Amygdala (tissue), 56 donors: ENCODE measurements around the gene TRABD2B.

Experiments
- DNase-seq, 56 donors: peaks; one replicate each; lab custom pipeline; 2025; lab: John Stamatoyannopoulos, UW

Gene TRABD2B

DNA sequence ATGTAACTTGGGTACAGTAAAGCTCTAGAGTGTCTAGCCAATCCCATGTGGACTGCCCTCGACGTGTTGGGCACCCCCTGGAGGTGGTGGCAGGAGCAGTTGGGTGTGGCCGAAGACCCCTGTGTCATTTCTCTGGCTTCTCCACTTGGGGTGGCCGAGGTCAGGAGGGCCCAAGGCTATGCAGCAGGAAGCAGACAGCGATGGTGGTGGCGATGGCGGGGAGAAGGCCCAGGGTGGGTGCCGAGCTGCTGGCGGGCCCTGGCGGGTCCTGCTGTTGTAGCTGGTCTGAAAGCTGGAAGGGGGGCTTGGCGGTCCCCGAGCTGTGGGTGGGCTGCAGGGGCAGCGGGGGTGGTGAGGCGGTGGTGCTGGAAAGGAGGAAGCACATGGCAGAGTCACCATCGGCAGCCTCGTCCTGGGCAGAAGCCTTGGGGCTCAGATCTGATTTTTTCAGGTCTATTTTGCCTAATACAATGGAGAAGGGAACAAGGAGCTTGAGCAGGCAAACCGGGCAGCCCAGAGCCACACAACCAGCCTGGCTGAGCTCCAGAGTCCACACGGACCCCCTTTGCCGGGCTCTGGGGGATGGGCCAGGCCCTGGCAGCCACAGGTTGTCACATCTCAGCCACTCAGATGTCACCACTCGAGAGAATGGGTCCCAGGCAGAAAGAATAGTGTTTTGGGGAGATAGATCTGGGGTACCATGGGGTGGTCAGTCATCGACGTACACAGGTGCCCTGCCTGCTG, 231.3 kb downstream of the TRABD2B start:
- no peak for DNase-seq

DNA sequence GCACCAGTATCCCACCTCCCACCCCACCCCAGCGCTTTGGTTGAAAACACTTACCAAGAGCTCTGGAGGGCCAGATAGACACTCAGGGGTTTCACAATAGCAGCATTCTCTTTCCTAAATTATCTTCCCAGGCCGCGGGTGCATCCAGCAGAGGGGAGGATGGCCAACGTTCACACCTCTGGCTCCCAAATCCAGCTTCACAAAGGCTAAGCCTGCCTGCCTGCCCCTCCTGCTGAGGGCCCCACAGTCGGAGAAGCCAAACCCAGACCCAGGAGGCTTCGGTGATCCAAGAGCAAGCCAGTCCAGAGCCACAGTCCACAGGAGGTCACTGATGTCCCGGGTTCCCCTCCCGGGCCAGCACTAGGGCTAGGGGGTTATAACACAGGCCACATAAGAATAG, 231.9 kb downstream of the TRABD2B start:
- no peak for DNase-seq

- no peak for DNase-seq
Measured at GRCh38 chr1:47764461-47765046, 232.6 kb downstream of the TRABD2B start.

GRCh38 chr1:47763591-47764171, 233.5 kb downstream of the TRABD2B start:
- no peak for DNase-seq

DNA sequence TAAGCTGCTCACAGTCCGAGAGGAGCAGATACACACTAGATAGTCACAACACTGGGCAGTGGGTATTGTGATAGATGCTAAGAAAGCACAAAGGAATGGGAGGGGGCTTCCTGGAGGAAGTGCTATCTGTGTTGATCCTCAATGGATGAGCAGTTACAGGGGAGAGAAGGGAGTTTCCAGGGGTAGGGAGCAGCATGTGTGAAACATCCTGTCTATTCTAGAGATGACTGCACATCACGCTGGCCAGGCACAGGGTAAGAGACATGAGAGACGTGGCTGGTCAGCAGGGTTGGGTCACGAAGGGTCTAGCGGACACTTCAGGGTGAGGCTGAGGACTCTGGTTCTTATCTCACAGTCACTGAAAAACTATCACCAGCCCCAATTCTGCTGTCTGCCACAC, 235.2 kb downstream of the TRABD2B start:
- no peak for DNase-seq

DNA sequence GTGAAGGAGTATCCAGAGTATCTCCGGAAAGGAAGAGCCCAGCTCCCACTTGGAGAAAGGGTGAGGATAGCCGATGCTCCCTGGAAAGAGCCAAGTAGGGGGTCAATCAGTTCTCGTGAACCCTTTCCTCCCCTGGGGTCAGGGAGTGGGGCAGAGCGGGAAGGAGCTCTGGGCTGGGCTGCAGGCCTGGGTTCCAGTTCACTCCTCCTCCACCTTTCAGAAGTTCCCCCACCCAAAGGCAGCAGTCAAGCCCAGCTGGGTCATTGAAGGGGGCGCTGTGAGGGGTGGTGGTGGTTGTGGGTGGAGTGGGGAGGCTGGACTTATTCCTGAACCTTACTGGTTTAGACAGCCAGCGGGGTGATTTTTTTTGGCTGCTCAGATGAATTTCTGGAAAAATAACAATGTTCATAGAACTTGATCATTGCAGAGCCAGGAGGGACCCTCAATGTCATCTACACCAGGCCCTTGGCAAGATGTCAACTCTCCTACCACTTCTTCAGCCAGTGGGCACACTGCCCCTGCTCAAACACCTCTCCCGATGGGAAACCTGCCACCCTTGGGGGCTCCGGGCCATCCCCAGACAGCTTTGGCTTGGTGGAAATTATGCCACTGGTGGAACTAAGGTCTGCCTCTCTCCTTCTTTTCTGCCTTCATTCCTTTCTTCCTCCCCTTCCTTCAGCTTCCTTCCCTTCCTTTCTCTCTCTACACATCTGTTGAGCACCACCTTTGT, 235.8 kb downstream of the TRABD2B start:
- no peak for DNase-seq

DNA sequence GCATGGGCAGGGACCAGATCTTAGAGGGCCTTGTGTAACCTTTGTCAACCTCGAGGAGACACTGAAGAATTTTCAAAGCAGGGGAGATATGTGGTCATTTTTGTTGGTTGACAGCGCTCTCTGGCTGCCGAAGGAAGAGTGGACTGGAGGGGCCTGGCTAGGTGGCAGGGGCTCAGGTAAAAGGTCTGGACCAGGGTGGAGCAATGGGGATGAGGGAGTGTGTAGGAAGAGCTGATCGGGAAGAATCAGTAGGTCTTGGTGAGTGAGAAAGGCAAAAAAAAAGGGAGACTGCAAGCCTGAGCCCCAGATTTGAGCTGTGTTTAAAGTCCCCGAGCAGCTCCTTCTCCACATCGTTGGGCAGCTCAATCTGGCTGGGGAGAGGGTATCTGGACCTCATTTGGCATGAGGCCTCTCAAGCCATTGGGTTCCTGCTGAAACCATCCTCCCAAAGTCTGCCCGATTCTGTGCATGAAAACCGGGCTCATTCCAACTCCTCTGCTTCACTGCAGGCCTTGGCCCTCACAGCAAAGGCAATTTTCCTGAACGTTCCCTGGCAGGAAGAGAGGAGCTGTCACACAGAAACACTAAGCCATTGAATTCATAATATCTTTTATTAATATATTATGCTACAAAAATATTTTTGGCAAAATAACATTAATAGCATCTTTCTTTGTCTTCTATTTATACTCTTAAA, 237.1 kb downstream of the TRABD2B start:
- no peak for DNase-seq

DNA sequence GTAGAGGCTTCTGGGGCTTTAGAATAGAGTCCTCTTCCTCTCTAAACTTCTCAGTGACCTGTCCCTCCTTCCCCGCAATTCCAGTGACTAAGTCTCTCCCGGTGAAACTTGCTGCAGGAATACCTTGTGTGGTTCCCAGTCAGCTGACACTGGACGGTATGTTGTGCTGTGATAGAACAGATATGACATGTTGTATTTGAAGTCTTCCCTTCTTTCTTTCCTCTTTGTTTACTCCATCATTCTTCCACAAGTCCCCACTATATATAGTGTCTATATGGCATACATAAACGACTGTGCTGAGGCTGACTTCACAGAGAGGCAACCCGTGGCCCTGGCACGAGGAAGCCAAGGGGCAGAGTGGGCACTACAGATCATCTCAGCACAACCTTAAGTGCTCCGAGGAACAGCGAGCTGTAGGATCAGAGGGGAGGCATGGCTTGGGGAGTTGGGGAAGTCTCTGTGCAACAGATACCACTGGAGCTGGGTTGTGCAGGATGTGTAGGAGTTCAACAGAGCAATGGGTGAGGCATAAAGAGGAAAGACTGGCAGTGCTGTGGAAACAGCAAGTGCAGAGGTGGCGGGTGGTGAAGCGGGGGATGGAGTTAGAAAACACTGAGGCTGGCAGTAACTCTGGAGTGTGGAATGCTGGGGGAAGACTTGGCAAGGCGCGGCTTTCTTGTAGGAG, 237.8 kb downstream of the TRABD2B start:
- DNase-seq: peak in 1 of 56 donors; percentile 9

DNA sequence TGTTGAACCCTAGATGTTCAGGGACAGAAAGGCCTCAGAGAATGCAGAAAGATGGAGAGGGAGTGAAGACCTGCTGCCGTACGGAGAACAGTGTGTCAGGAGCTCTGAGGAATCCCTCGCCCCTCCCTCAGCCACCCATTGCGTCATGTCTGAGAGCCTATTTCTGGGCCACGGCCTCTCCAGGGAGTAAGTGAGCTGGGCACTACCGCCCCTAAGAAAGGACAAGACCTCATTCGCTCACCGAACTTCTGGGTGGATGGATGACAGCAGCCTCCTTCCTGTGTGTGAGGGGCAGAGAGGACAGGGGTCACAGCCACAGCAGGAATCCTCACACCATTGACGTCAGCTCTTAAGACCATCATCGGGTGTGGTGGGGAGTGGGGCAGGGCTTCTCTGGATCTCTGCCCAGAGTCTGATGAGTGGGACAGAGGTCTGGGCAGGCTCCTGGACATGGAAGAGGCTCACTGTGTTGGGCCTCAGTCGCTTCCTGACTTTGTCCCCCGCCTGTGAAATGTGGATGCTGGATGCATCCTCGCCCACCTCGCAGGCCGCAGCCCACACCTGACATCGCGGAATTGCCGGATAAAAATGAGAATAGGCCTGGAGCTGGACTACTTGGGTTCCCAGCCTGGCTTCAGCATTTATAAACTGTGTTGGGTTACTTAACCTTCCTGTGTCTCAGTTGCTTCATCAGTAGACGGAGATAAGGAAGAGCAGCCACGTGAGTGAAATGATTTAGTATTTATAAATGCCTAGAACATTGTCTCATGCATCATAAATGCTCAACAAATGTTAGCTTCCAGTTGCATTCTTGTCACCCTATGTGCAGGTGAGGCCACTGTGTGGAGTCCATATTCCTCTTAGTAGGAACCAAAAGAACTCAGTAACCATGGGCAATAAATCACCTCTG, 238.6 kb downstream of the TRABD2B start:
- no peak for DNase-seq

DNA sequence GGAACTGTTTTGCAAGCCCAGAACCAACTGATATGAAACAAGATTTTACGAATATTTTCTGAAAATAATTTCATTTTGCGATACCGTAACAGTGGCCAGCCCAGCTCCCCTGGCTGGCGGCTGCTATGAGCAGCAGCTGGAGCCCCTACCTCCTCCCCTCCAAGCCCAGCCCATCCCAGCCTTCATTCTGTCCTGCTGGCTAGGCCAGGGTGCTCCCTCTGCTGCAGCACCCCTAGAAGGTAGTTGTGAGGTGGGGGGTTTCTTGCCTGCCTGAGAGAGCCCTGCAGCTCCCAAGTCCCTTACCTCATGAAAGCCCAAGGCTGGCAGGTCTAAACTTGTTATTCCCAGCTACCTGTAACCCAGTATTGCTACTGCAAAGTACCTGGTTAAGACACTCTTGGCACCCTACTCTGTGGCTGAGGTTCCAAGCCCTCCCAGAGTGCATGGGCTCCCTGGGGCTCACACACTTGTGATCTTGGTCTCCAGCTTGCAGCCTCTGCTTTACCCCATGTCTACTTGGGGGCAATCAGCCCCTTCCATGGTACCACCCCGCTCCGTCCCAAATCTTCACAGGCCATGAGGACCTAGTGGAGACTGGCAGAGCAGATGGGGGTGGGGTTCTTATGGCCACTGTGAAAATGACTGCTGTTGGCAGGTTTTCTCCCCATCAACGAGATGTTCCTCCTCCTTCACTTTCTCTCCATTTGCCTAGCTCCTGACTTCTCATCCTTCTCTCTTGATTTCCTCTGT, 239.8 kb downstream of the TRABD2B start:
- DNase-seq: no peak

DNA sequence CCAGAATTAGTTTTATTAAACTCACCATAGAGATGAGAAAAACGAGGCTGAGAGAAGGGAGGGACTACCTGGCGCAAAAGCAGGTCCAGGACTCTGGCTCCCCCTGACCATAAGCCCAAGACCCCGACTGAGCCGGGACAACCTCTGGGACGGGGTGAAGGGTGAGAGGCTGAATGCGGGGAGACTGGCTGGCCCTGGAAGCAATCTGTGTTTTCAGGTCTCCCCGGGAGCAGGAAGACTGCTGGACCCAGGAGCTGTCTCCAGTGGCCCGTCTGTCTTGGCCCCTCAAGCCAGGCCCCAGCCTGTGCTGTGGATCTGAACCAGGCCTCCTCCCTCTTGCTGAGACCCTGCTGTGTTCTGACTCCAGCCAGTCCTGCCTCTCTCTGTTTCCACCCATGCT, 240.8 kb downstream of the TRABD2B start:
- DNase-seq: no peak

- DNase-seq: no peak
Measured at GRCh38 chr1:47756006-47756405, 241.2 kb downstream of the TRABD2B start.

DNA sequence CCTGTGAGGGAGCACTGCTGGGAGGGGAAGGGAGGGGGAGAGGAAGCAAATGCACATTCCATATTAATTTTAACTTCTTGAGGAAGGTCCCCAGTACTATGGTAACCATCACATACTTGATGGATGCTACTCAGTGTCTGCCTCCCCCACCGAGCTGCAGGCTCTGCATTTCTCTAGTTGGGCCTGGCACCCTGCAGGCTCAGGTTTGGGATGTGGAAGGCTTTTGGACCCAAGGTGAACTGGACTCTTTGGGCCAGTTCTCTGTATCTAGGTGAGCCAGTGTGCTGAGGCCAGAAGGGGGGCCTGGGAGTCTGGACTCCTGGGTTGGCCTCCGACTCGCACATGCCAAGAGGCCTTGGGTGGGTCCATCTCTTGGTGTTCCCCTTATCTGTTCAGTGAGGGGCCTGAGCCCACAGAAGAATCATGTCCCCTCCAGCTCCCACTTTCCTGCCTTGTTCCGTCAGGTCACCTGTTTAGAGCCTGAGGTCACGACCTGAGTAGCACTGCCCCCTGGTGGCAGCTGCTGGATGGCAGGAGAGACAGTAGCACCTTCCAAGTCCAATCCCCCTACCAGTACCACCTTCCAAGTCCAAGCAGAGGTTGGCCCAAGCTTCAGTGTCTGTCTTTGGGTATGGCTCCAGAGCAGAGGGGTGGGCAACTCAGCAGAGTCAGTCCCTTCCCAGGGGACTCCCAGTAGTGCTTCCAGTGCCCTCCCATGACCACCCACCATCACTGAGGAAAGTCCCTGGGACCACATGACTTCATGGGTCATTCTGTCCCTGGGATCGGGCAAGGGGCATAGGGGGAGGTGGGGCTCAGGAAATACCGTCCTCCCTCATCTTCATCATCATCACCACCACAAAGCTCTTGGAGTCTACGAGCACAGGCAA, 241.8 kb downstream of the TRABD2B start:
- DNase-seq: peak in 1 of 56 donors; percentile 3

DNA sequence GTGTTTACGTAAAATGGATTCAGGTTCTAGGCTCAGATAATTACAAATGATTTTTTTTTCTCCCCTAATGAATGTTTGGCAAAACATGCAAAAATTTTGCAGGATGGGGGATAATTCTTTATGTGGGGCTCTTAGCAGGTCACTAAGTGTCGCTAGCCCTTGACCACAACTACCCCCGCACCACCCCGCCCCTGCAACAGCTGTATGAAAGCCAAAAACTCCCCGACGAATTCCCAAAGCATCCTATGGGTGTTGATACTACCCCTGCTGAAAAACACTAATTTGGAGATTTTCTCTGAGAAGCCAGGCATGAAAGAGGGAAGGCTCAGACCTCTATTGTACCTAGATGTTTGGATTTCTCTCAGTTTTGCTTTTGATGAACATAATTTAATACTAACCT, 243.0 kb downstream of the TRABD2B start:
- no peak for DNase-seq

DNA sequence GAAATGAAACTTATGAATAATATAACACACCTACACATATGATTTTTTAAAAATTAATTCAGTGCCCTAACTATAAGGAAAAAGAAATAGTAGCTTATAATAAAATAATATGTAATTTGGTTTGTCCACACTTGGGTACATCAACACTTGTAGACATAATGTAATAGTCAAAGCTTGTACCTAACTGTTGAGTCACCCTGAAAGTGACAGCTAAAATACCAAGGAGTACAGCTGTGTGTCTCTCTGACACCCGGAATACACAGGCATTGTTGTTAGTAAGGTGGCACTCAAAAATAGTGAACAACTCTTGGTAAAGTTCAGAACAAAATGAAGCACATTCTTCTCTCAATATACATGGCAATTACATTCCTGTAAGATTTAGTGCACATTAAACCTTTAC, 243.4 kb downstream of the TRABD2B start:
- DNase-seq: no peak

DNA sequence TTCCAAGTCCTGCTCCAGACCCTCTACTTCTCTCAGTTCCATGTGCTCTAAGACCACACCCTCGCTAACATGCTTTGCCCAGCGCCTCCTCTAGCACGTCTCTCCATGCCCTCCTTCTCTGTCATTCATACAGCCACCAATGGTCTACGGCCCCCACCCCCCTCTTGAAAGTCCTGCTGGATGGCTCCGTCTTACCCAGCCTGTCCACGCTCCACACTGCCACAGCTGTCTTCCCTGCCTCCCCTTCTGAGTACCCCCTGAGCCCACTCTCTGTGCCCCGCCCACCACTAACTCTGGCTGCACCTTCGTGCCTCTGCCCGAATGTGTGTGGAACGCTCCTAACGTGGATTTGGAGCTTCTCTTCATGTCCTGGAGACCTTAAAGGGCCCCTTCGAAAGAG, 244.6 kb downstream of the TRABD2B start:
- no peak for DNase-seq

- DNase-seq: peak in 1 of 56 donors; percentile 4
Measured at GRCh38 chr1:47751996-47752451, 245.2 kb downstream of the TRABD2B start.
